Fibroblast of villous mesenchyme (primary cell): ENCODE measurements around the gene ARF4. TPM values are rescaled to one million over a fixed set of nuclear protein-coding genes. Genes with fewer than 3 reads are reported as not detected.
A peak's percentile ranks its signal among the peaks of the same experiment; 100 is the strongest.

ENCODE experiments used
- DNase-seq: peaks from one replicate; pipeline ENCODE4 v3.0.0-alpha.2; 2010; ENCODE audit warnings: low read depth
- H3K4me3 ChIP-seq: 2 replicates; pipeline ENCODE4 v1.5.1; 2011; ENCODE audit warnings: low read depth, mild to moderate bottlenecking, low read length
- total RNA-seq: library from RNA; depleted of rRNA; stranded (reverse); fragments of >200 nt; gene quantifications from 2 replicates; pipeline ENCODE4 v1.2.3, GENCODE V29; 2012
- TF ChIP-seq, protein P1 (sequence below): IDR thresholded peaks from 2 replicates; pipeline ENCODE4 v1.5.1; 2012; ENCODE audit warnings: low read depth, mild to moderate bottlenecking, low read length; ENCODE audit not compliant: insufficient read depth

The ARF4 gene
- total RNA-seq, 1 donor: 531 TPM

- H3K4me3 ChIP-seq: no peak overlapping the region
- TF ChIP-seq, protein P1, sequence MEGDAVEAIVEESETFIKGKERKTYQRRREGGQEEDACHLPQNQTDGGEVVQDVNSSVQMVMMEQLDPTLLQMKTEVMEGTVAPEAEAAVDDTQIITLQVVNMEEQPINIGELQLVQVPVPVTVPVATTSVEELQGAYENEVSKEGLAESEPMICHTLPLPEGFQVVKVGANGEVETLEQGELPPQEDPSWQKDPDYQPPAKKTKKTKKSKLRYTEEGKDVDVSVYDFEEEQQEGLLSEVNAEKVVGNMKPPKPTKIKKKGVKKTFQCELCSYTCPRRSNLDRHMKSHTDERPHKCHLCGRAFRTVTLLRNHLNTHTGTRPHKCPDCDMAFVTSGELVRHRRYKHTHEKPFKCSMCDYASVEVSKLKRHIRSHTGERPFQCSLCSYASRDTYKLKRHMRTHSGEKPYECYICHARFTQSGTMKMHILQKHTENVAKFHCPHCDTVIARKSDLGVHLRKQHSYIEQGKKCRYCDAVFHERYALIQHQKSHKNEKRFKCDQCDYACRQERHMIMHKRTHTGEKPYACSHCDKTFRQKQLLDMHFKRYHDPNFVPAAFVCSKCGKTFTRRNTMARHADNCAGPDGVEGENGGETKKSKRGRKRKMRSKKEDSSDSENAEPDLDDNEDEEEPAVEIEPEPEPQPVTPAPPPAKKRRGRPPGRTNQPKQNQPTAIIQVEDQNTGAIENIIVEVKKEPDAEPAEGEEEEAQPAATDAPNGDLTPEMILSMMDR: no peak
- DNase-seq: no peak
Measured at GRCh38 chr3:57569859-57570450, 27.2 kb downstream of the ARF4 start.

- DNase-seq: peak; percentile 29
- TF ChIP-seq, protein P1: no peak
- H3K4me3 ChIP-seq: no peak overlapping the region
Measured at GRCh38 chr3:57559526-57559925, 37.6 kb downstream of the ARF4 start.

GRCh38 chr3:57557085-57557537 lies 40.0 kb downstream of the ARF4 start:
- TF ChIP-seq, protein P1: no peak
- DNase-seq: peak; percentile 65
- H3K4me3 ChIP-seq: peak overlapping the region; percentile 89

- H3K4me3 ChIP-seq: peak overlapping the region; percentile 89
- TF ChIP-seq, protein P1: no peak
- peak; percentile 39 for DNase-seq
Measured at GRCh38 chr3:57556459-57557084, 40.6 kb downstream of the ARF4 start.

DNA sequence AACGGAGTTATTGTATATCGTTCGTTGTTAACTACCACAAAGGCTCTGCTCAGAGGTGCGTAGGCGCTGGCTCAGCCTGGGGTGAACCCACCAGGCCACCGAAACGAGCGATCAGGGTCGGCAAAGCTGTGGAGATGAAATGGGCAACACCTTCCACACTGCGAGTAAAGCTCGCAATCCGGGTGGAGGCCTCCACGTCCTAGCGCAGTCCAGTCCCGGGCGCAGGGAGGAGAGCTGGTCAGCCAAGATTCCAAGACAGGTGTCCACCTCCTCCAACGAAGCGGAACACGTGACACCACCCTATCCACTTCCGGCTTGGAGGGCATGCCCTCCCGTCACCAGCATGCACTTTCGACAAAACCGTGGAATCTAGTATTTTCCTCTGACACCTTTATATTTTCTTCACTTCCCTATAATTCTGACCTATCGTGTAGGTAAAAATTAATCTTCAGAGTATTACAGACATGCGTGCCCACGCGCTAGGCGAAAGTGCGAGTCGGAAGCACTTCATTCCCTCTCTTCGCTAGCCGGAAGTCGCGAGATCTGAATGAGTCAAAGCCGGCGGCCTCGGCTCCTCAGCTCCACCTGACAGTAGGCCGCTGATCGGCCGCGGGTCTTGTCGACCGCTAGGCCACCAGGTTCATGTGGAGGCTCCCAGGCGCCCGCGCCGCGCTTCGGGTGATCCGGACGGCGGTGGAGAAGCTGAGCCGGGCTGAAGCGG lies 41.2 kb downstream of the ARF4 start, which contains the start of gene PDE12:
PDE12 (plus strand) TSS at position 537 of the 721 bp plus-strand sequence; CDS start at position 643, 106 bp downstream.
- peak within 1 kb of the TSS; percentile 89 for H3K4me3 ChIP-seq

GRCh38 chr3:57555306-57555705 lies 41.8 kb downstream of the ARF4 start:
- peak overlapping the region; percentile 89 for H3K4me3 ChIP-seq
- TF ChIP-seq, protein P1: no peak
- no peak for DNase-seq

More for the DNA sequence above, 41.2 kb downstream of the ARF4 start, which contains the start of gene PDE12:
- peak; percentile 91 for DNase-seq
- TF ChIP-seq, protein P1: no peak
